ENCODE results near the gene KCNAB2.

The KCNAB2 gene

DNA sequence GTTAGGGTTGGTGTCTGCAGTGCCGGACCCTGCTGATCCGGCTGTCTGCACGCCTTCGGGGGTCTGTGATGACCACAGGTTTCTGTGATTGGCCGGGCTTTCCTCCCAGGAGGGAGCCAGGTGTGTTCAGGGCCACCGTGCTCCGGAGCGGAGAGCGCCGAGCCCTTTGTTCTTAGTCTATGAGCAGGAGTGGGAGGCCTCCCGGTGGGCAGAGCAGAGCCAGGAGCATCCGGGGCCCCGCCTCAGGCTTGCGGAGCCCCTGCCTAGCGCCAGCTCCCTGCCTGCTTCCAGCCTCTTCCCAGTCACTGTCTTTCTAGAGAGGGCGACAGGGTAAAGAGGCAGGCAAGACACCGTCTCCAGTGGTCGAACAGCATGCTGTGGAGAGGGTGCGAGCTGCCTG lies 31.8 kb downstream of the KCNAB2 start:
- H3K27me3 ChIP-seq (ENCODE audit: control insufficient read depth, low read length) = no peaks in the 10 kb centered on the region
- H3K4me3 ChIP-seq (ENCODE audit: low read length) = no peak overlapping the region
- no peak overlapping the region for H3K4me2 ChIP-seq (ENCODE audit: low read length)
- H3K27ac ChIP-seq (ENCODE audit: low read depth, low read length) = no peak overlapping the region
- no peaks in the 10 kb centered on the region for H3K36me3 ChIP-seq (ENCODE audit: control insufficient read depth, low read length)
- no peaks in the 10 kb centered on the region for H3F3A ChIP-seq (ENCODE audit: control insufficient read depth, insufficient read depth)
- H3K79me2 ChIP-seq (ENCODE audit: control insufficient read depth, low read length) = no peaks in the 10 kb centered on the region
- no peak for TF ChIP-seq EZH2phosphoT487 (IDR thresholded peaks at IDR 0.05; ENCODE audit: borderline replicate concordance, low read length)
- TF ChIP-seq, protein P1, sequence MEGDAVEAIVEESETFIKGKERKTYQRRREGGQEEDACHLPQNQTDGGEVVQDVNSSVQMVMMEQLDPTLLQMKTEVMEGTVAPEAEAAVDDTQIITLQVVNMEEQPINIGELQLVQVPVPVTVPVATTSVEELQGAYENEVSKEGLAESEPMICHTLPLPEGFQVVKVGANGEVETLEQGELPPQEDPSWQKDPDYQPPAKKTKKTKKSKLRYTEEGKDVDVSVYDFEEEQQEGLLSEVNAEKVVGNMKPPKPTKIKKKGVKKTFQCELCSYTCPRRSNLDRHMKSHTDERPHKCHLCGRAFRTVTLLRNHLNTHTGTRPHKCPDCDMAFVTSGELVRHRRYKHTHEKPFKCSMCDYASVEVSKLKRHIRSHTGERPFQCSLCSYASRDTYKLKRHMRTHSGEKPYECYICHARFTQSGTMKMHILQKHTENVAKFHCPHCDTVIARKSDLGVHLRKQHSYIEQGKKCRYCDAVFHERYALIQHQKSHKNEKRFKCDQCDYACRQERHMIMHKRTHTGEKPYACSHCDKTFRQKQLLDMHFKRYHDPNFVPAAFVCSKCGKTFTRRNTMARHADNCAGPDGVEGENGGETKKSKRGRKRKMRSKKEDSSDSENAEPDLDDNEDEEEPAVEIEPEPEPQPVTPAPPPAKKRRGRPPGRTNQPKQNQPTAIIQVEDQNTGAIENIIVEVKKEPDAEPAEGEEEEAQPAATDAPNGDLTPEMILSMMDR (IDR thresholded peaks at IDR 0.05; ENCODE audit: low read depth, low read length, poor library complexity, severe bottlenecking) = no peak
- no peaks in the 10 kb centered on the region for H3K9me2 ChIP-seq (replicated peaks; ENCODE audit: control insufficient read depth, low read length)
- no peaks in the 10 kb centered on the region for H3K9me3 ChIP-seq (ENCODE audit: control insufficient read depth, insufficient read depth, low read length)
- H4K20me1 ChIP-seq (ENCODE audit: control insufficient read depth, insufficient read depth, low read depth, low read length) = no peaks in the 10 kb centered on the region
- no peaks in the 10 kb centered on the region for H3K4me1 ChIP-seq (ENCODE audit: control insufficient read depth, low read length)

DNA sequence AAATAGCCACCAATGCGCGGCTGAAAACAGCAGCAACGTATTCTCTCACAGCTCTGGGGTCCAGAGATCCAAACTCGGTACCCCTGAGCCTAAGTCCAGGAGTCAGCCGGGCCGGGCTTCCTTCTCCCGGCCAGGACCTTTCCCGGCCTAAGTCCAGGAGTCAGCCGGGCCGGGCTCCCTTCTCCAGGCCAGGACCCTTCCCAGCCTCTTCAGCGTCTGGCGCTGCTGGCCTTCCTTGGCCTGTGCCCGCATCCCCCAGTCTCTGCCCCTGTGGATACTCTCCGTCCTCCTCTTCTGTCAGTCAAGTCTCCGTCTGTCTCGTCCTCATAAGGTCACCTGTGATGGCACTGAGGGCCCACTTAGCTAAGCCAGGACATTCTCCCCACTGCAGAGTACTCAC lies 32.2 kb downstream of the KCNAB2 start:
- no peak overlapping the region for H3K27ac ChIP-seq (ENCODE audit: low read depth, low read length)
- H3K27me3 ChIP-seq (ENCODE audit: control insufficient read depth, low read length) = no peaks in the 10 kb centered on the region
- H3K4me2 ChIP-seq (ENCODE audit: low read length) = no peak overlapping the region
- H3K9me2 ChIP-seq (replicated peaks; ENCODE audit: control insufficient read depth, low read length) = no peaks in the 10 kb centered on the region
- H3K79me2 ChIP-seq (ENCODE audit: control insufficient read depth, low read length) = no peaks in the 10 kb centered on the region
- H3K36me3 ChIP-seq (ENCODE audit: control insufficient read depth, low read length) = no peaks in the 10 kb centered on the region
- H3K9me3 ChIP-seq (ENCODE audit: control insufficient read depth, insufficient read depth, low read length) = no peaks in the 10 kb centered on the region
- H4K20me1 ChIP-seq (ENCODE audit: control insufficient read depth, insufficient read depth, low read depth, low read length) = no peaks in the 10 kb centered on the region
- H3K4me1 ChIP-seq (ENCODE audit: control insufficient read depth, low read length) = no peaks in the 10 kb centered on the region
- H3K4me3 ChIP-seq (ENCODE audit: low read length) = no peak overlapping the region
- H3F3A ChIP-seq (ENCODE audit: control insufficient read depth, insufficient read depth) = no peaks in the 10 kb centered on the region
- no peak for TF ChIP-seq EZH2phosphoT487 (IDR thresholded peaks at IDR 0.05; ENCODE audit: borderline replicate concordance, low read length)
- TF ChIP-seq, protein P1 (IDR thresholded peaks at IDR 0.05; ENCODE audit: low read depth, low read length, poor library complexity, severe bottlenecking) = no peak

GRCh38 chr1:6080469-6080868 lies 34.8 kb downstream of the KCNAB2 start:
- H3K4me2 ChIP-seq (ENCODE audit: low read length) = no peak overlapping the region
- H3K9me2 ChIP-seq (replicated peaks; ENCODE audit: control insufficient read depth, low read length) = no peaks in the 10 kb centered on the region
- no peaks in the 10 kb centered on the region for H3K9me3 ChIP-seq (ENCODE audit: control insufficient read depth, insufficient read depth, low read length)
- H3K27me3 ChIP-seq (ENCODE audit: control insufficient read depth, low read length) = no peaks in the 10 kb centered on the region
- no peaks in the 10 kb centered on the region for H3K4me1 ChIP-seq (ENCODE audit: control insufficient read depth, low read length)
- TF ChIP-seq EZH2phosphoT487 (IDR thresholded peaks at IDR 0.05; ENCODE audit: borderline replicate concordance, low read length) = no peak
- TF ChIP-seq, protein P1 (IDR thresholded peaks at IDR 0.05; ENCODE audit: low read depth, low read length, poor library complexity, severe bottlenecking) = no peak
- H4K20me1 ChIP-seq (ENCODE audit: control insufficient read depth, insufficient read depth, low read depth, low read length) = no peaks in the 10 kb centered on the region
- no peak overlapping the region for H3K4me3 ChIP-seq (ENCODE audit: low read length)
- no peak overlapping the region for H3K27ac ChIP-seq (ENCODE audit: low read depth, low read length)
- no peaks in the 10 kb centered on the region for H3K79me2 ChIP-seq (ENCODE audit: control insufficient read depth, low read length)
- H3K36me3 ChIP-seq (ENCODE audit: control insufficient read depth, low read length) = no peaks in the 10 kb centered on the region
- no peaks in the 10 kb centered on the region for H3F3A ChIP-seq (ENCODE audit: control insufficient read depth, insufficient read depth)

DNA sequence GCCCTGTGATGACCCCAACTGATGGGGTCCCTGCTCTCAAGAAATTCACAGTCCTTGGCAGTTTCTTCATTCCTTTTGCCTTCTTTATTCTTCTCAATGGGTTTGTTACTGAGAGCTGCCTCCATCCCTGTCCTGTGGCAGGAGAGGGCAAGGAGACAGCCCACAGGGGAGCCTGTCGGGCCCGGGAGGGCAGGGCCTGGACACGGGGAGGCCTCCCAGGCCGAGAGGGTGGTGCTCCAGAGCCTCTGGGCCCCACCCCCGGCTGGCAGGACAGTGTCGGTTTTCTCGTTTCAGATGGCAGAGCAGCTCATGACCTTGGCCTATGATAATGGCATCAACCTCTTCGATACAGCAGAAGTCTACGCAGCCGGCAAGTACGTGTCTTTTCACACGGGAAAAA lies 36.2 kb downstream of the KCNAB2 start:
- Histone ChIP-seq H3K9me2 (replicated peaks; ENCODE audit: control insufficient read depth, low read length) (no peaks in the 10 kb centered on the region), H3K4me3 (ENCODE audit: low read length) (no peak overlapping the region), H3K79me2 (ENCODE audit: control insufficient read depth, low read length) (no peaks in the 10 kb centered on the region), H3K27me3 (ENCODE audit: control insufficient read depth, low read length) (no peaks in the 10 kb centered on the region), H3K9me3 (ENCODE audit: control insufficient read depth, insufficient read depth, low read length) (no peaks in the 10 kb centered on the region), H3F3A (ENCODE audit: control insufficient read depth, insufficient read depth) (no peaks in the 10 kb centered on the region), H3K4me2 (ENCODE audit: low read length) (no peak overlapping the region), H3K36me3 (ENCODE audit: control insufficient read depth, low read length) (no peaks in the 10 kb centered on the region), H3K4me1 (ENCODE audit: control insufficient read depth, low read length) (no peaks in the 10 kb centered on the region), H3K27ac (ENCODE audit: low read depth, low read length) (no peak overlapping the region), H4K20me1 (ENCODE audit: control insufficient read depth, insufficient read depth, low read depth, low read length) (no peaks in the 10 kb centered on the region)
- TF ChIP-seq, protein P1 (IDR thresholded peaks at IDR 0.05; ENCODE audit: low read depth, low read length, poor library complexity, severe bottlenecking) = no peak
- no peak for TF ChIP-seq EZH2phosphoT487 (IDR thresholded peaks at IDR 0.05; ENCODE audit: borderline replicate concordance, low read length)
